HG03460 (cell line): ENCODE data around the gene CWC22.
"Not testable (repeated sequence)": the region's sequence is repeated elsewhere in the genome, so short reads cannot be mapped to it uniquely, and the experiment has no call there.

ENCODE experiments used
- ATAC-seq: cut with Tn5 transposase; IDR thresholded peaks from one replicate; pipeline ENCODE4 v1.9.1; 2021; ENCODE audit not compliant: unreplicated experiment

Gene CWC22

GRCh38 chr2:179952658-179953057 is 54.4 kb downstream of the CWC22 start:
- ATAC-seq = no peak

- ATAC-seq = peak; percentile 50
Observed at GRCh38 chr2:179951680-179952079, 55.4 kb downstream of the CWC22 start.

GRCh38 chr2:179950391-179950790 is 56.7 kb downstream of the CWC22 start:
- no peak for ATAC-seq

DNA sequence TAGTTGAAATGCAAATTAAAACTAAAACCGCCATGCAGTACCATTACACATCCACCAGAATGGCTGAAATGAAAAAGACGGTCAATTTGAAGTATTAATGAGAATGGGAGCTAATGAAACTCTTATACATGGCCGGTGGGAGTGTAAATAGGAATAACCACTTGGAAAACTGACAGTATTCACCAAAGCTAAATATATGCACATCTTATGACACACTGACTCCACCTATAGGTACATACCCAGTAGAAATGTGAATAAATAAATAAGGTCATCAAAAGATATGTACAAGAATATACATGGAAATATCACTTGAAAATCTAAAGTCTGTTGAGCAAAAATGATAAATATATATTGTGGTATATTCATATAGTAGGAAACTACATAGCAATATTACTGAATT is 57.7 kb downstream of the CWC22 start:
- no peak for ATAC-seq

DNA sequence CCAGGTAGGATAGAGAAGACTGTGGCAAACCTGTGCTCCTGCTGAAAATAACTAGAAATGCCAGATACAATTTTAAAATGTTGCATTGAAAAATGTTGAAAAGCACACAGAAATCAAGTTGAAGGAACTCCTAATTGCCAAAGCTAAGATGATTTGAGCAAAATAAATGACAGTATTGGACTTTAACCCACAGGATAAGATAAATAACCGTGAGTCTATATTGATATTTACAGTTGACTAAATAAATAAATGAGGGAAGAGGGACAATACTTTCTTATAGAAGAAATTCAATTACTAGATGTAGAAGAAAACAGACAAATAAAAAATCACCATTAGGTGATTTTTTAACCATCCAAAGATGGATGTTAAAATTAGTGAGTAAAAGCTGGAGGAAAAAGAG is 59.0 kb downstream of the CWC22 start:
- ATAC-seq = no peak

- no peak for ATAC-seq
Observed at GRCh38 chr2:179946810-179947615, 60.1 kb downstream of the CWC22 start.

GRCh38 chr2:179946346-179946745 is 60.8 kb downstream of the CWC22 start:
- no peak for ATAC-seq

- ATAC-seq = no peak
Observed at GRCh38 chr2:179939259-179939658, 67.8 kb downstream of the CWC22 start.

GRCh38 chr2:179938026-179938425 is 69.1 kb downstream of the CWC22 start:
- no peak for ATAC-seq

DNA sequence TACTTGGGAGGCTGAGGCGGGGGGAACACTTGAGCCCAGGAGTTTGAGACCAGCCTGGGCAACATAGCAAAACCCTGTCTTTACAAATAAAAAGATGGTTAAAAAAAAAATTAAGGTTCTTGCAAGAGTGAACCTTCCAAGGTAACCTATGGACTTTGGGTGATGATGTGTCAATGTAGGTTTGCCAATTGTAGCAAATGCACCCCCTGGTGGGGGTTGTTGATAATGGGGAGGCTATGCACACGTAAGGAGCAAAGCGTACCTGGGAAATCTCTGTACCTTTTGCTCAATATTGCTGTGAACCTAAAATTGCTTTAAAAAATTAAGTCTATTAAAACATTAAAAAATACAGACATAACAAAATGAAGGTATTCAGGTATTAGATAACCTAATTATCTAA is 70.4 kb downstream of the CWC22 start:
- ATAC-seq = no peak

DNA sequence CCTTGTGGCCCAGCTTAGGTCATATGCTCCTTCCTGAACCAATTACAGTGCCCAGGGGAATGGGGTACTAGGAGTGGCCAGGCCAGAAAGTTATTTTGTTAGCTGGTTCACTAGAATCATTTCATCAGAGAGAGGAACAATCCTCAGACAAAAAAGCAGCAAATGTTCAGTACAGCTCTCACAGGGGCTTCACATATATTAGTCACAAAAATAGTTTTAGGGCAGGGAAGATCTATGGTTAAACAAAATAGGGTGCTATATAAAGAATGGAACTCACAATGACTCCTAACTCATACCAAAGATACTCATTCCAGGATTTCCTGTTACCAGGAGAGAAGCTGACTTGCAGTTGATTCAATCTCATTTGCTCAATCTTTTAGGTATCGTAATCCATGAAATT is 71.0 kb downstream of the CWC22 start:
- ATAC-seq = no peak

DNA sequence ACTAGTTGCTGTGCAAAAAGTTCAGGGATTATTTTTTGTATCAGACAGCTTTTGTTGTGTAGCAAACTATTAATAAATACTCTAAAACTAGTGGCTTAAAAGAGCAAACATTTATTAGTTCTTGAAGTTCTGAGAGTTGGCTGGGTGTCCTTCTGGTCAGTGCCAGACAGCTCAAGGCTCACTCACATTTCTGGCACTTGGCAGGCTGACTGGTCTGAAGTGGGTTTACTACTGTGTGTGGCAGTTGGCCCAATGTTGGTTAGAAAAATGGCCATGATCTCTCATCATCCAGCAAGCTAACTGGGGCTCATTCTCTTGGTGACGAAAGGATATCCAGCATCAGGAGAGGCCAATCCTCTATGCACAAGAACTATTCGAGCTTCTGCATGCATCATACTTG is 74.3 kb downstream of the CWC22 start:
- ATAC-seq = no peak

DNA sequence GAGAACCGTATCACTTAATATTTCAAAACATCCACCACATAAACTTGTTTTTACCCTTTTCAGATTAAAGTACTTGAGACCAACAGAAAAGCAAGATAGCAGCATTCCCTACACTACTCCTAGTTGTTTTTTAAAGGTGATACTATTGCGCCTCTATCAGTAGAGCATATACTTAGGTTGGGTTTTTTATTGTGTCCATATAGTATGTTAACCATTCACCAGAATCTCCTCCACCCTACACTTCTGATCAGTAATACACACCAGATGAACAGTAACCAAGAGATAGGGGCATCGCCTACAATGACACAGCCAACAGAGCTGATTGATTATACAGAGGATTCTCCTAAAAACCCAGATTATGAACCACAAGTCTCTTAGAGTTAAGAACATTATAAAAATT is 75.6 kb downstream of the CWC22 start:
- no peak for ATAC-seq

GRCh38 chr2:179929997-179930396 is 77.1 kb downstream of the CWC22 start:
- ATAC-seq = not testable (repeated sequence)

GRCh38 chr2:179927041-179927440 is 80.1 kb downstream of the CWC22 start:
- ATAC-seq = no peak

GRCh38 chr2:179925713-179926112 is 81.4 kb downstream of the CWC22 start:
- ATAC-seq = no peak

GRCh38 chr2:179917272-179917671 is 89.8 kb downstream of the CWC22 start:
- ATAC-seq = no peak

- ATAC-seq = no peak
Observed at GRCh38 chr2:179915395-179915992, 91.6 kb downstream of the CWC22 start.

DNA sequence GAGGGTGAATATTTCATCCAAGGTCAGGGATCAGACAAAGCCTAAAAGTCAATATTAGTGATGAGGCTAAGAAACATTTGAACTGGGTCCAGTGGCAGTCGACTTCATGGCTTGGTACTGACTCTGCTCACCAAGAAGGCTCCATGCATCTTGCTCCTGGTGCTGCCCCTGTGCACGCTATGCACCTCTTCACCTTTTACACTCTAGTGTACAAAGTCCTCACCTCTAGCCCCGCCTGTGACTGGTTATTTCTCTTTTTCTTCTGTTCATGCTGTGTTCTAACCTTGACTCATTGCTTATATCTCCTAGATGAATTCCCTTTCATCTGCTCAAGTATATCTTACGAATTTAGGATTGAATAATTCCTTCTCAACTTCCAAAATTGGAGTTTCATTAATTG is 93.3 kb downstream of the CWC22 start:
- no peak for ATAC-seq

GRCh38 chr2:179911569-179911968 is 95.5 kb downstream of the CWC22 start:
- ATAC-seq = no peak

- no peak for ATAC-seq
Observed at GRCh38 chr2:179910735-179911113, 96.4 kb downstream of the CWC22 start.

DNA sequence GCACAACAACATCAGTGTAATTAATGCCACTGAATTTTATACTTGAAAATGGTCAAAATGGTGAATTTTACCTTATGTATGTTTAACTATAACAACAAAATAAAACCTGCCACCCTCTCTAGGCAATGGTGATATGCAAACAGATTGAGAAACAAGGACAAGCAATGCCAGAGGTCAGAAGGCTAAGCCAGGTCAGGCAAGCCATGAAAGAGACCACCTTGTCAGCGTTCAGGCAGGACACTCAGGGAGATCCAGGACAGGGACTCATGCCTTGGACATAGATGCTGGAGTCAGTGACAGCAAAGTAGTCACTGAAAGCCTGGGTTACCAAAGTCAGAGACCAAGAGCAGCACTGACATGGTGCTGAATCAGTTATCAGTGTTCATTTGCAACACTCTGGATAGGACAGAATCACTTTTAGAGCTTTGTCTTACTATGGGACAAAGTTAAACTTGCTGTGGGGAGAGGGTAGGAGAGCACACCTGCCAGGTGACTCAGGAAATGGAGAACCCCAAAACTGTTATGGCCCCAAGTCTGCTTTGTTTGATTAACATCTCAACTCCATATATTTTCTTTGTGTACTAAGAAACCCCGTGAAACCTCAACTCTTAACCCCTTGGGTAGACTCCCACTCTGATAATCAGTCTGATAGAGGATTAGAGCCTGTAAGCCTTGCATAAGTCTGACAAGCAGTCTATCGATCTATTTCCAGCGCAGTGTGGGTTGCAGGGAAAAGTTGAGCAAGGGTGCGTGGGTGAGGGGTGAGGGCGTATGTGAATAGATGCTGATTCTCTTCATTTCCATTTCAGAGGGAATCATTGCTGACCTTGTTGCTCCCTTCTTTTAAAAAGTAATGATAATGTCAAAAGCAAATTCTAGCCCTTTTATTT is 97.0 kb downstream of the CWC22 start:
- no peak for ATAC-seq
